Activated naive CD4-positive, alpha-beta T cell treated with anti-CD3 and anti-CD28 coated beads, Interleukin-2, amount 50 U/mL, for 72 hours (primary cell): ENCODE data around the gene PARD3B. TPM values are rescaled to one million over a fixed set of nuclear protein-coding genes. Genes with fewer than 3 reads are reported as not detected.

Experiments used
- ATAC-seq, 2 donors: fragments of 150-1000 bp; cut with Tn5 transposase; 2 replicates each; pipeline ENCODE4 v1.10.0; 2021; ENCODE audit warnings: mild to moderate bottlenecking in 2 of 2, moderate library complexity in 2 of 2
- DNase-seq, 2 donors: peaks; one replicate each; pipeline ENCODE4 v3.0.0; 2021 to 2022; ENCODE audit warnings: low spot score in 2 of 2
- H3K27ac Mint-ChIP-seq, 2 donors: one replicate each; pipeline ENCODE4 v1.8.0; 2022; ENCODE audit warnings: mild to moderate bottlenecking in 2 of 2, mixed read lengths in 2 of 2
- H3K36me3 Mint-ChIP-seq, 2 donors: one replicate each; pipeline ENCODE4 v1.8.0; 2022; ENCODE audit warnings: mixed read lengths in 2 of 2
- H3K9me3 Mint-ChIP-seq, 2 donors: one replicate each; pipeline ENCODE4 v1.8.0; 2022; ENCODE audit warnings: mixed read lengths in 2 of 2
- total RNA-seq, 2 donors: library from RNA; stranded (reverse); gene quantifications; one replicate each; pipeline ENCODE4 v1.2.3, GENCODE V29; 2022

Gene PARD3B
- total RNA-seq, 2 donors from 2014 or later = 0.09 to 0.35 TPM

DNA sequence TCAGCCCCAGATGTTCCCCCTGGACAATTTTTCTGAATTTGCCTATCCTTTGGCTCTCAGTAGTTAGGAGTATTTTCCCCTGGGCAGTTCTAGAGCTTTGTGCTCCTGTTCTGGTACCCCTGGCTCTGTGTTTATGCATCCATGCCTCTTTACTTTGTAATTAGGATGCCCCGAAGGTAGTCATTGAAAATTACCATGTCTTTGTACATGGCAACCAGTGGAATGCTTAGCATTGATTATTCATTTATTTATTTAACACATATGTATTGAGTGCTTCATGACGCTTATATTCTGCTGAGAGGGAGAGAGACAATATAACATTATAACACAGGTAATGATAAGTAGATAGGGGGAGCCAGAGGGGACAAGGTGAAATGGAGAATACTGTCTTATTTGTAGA lies 346.5 kb downstream of the PARD3B start:
- DNase-seq (no peak), ATAC-seq (no peak)
- Mint-ChIP-seq H3K27ac (no peak overlapping the region), H3K9me3 (peaks cover 7 to 8% of the 10 kb centered on the region in 2 donors), H3K36me3 (peaks cover 0 to 6% of the 10 kb centered on the region in 2 donors)

DNA sequence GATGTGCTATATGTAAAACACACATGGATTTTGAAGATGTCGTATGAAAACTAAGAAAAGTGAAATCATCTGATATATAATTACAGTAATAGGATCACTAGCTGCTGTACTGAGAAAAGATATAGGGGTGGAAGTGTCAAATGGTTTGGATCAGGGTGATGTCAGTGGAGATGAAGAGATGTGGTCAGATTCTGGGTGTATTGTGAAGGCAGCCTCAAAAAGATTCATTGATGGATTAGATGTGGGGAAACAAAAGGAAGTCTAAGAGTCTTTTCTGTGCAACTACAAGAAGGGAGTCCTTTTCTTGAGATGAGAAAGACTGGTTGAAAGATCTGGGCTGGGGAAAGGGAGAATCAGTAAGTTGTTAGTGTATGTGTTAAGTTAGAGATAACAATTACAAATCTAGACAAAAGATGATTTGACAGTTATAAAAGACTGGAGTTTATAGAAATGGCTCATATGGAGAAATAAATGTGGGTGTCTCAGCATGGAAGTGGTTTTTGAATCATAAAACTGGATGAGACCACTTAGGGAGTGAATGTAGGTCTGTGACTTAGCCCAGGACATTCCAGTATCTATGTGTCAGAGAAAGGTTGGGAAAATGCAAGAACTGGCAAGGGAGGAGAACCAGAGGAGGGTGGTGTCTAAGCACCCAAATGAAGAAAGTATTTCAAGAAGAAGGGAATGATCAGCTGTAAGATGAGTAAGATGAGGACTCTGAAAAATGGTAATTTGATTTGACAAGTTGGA lies 347.4 kb downstream of the PARD3B start:
- H3K27ac Mint-ChIP-seq = no peak overlapping the region
- peak; percentile 37 to 49 for ATAC-seq
- DNase-seq = no peak

DNA sequence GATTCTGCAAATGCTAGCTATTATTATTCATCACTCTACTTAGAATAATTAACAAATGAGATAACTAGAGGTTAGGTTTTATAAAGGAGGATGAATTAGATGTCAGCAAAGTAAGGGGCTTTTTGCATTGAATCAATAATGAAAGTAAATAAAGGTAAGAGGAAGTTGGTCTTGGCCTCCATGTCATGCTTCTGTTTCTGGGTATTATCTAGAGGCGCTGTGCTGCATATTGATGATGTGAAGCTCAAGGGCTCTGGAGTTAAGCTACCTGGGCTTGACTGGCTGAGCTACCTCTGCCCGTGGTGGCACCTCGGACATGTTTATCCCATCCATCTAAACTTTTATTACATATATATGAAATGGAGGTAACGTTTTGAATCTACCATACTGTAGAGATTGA lies 350.9 kb downstream of the PARD3B start:
- ATAC-seq (no peak), DNase-seq (no peak)
- peaks cover 20 to 29% of the 10 kb centered on the region in 2 donors for H3K36me3 Mint-ChIP-seq
- H3K27ac Mint-ChIP-seq = no peak overlapping the region
- peaks cover 17 to 21% of the 10 kb centered on the region in 2 donors for H3K9me3 Mint-ChIP-seq

More for the DNA sequence above, 347.4 kb downstream of the PARD3B start:
- Mint-ChIP-seq H3K36me3 (peaks cover 0 to 5% of the 10 kb centered on the region in 2 donors), H3K9me3 (peaks cover 6 to 7% of the 10 kb centered on the region in 2 donors)

DNA sequence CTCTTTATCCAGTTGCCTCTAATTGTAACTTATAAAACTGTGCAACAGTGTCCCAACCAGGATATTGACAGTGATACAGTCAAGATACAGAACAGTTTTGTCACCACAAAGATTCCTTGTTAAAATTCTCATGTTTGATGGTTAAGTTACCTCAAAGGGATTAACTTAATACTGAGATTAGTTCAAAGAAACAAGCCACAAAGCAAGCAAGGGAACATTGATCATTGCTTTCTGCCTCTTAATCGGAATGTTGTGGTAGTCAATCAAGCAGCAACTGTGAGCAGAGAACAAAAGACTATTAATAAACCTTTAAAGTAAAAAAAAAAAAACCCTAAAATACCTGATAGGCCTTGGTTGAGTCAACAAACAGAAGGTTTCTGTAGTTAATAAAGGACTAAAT lies 352.3 kb downstream of the PARD3B start:
- DNase-seq = no peak
- Mint-ChIP-seq H3K36me3 (peaks cover 24 to 33% of the 10 kb centered on the region in 2 donors), H3K9me3 (peaks cover 17 to 21% of the 10 kb centered on the region in 2 donors), H3K27ac (no peak overlapping the region)
- no peak for ATAC-seq

DNA sequence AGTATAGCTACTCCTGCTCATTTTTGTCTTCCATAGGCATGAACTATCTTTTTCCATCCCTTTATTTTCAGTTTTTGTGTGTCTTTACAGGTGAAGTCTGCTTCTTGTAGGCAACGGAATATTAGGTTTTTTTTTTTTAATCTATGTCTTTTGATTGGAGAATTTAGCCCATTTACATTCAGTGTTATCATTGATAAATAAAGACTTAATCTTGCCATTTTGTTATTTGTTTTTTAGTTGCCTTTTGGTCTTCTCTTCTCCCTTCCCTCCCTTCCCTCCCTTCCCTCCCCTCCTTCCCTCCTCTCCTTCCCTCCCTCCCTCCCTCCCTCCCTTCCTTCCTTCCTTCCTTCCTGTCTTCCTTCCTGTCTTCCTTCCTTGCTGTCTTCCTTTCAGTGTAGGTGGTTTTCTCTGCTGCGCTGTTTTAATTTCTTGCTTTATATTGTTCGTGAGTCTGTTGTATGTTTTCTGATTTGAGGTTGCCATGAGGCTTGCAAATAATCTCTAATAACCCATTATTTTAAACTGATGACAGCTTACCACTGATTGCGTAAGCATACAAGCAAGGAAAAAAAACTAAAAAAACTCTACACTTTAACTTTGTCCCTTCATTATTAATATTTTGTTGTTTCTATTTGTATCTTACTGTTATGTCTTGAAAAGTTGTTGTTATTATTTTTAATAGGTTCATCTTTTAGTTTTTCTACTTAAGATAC lies 353.8 kb downstream of the PARD3B start:
- Mint-ChIP-seq H3K27ac (no peak overlapping the region), H3K36me3 (peaks cover 24 to 33% of the 10 kb centered on the region in 2 donors), H3K9me3 (peaks cover 17 to 21% of the 10 kb centered on the region in 2 donors)
- DNase-seq = no peak
- ATAC-seq = no peak

DNA sequence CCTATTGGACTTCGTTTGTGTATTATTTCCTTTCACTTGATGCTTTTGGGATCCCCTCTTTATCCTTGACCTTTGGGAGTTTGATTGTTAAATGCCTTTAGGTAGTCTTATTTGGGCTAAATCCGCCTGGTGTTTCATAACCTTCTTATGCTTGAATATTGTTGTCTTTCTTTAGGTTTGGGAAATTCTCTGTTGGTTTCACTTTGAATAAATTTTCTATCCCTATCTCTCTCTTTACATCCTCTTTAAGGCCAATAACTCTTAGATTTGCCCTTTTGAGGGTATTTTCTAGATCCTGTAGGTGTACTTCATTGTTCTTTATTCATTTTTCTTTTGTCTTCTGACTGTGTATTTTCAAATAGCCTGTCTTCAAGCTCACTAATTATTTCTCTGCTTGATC lies 354.7 kb downstream of the PARD3B start:
- peak overlapping the region in 1 of 2 donors; percentile 24 for H3K27ac Mint-ChIP-seq
- H3K9me3 Mint-ChIP-seq = peaks cover 17 to 21% of the 10 kb centered on the region in 2 donors
- ATAC-seq (no peak), DNase-seq (no peak)
- peaks cover 24 to 33% of the 10 kb centered on the region in 2 donors for H3K36me3 Mint-ChIP-seq

DNA sequence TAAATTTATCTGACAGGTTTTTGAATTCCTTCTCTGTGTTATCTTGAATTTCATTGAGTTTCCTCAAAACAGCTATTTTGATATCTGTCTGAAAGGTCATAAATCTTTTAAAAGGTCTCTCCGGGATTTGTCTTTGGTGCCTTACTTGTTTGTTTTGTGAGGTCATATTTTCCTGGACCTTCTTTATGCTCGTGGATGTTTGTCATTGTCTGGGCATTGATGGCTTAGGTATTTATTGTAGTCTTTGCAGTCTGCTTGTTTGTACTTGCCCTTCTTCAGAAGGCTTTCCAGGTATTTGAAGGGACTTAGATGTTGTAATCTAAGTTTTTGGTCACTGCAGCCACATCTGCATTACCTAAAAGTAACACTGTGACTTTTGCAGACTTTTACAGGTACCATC lies 355.2 kb downstream of the PARD3B start:
- Mint-ChIP-seq H3K36me3 (peaks cover 24 to 33% of the 10 kb centered on the region in 2 donors), H3K27ac (peak overlapping the region in 1 of 2 donors; percentile 18), H3K9me3 (peaks cover 17 to 21% of the 10 kb centered on the region in 2 donors)
- ATAC-seq (no peak), DNase-seq (no peak)

DNA sequence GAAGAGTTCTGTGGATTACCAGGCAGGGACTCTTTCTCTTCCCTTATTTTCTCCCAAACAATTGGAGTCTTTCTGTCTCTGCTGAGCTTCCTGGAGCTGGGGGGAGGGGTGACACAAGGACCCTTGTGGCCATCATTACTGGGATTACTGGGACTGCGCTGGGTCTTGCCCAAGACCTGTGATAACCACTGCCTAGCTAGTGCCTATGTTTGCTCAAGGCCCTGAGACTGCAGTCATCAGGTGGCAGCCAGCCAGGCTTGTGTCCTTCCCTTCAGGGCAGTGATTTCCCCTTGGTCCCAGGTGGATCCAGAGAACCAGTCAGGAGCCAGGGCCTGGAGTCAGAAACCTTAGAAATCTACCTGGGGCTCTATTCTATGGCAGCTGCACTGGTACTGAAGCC lies 355.6 kb downstream of the PARD3B start:
- ATAC-seq (no peak), DNase-seq (no peak)
- H3K9me3 Mint-ChIP-seq = peaks cover 17 to 24% of the 10 kb centered on the region in 2 donors

DNA sequence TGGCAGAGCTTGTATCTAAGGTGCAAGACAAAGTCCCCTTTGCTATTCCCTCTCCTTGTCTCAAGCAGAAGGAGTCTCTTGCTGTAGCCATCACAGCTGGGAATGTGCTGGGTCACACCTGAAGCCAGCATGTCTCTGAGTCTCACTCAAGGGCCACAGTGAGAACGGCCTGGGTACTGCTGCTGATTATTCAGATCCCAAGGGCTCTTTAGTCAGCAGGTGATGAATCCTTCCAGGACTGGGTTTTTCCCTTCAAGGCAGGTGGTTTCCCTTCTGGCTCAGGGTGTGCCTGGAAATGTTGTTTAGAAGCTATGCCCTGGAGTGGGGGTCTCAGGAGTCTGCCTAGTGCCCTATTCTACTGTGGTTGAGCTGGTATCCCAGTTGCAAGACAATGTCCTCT lies 356.3 kb downstream of the PARD3B start:
- H3K36me3 Mint-ChIP-seq = peaks cover 24 to 33% of the 10 kb centered on the region in 2 donors
- H3K27ac Mint-ChIP-seq = no peak overlapping the region
- DNase-seq (no peak), ATAC-seq (peak in 1 of 2 donors; percentile 66)
- H3K9me3 Mint-ChIP-seq = peaks cover 17 to 24% of the 10 kb centered on the region in 2 donors

More for the DNA sequence above, 355.6 kb downstream of the PARD3B start:
- Mint-ChIP-seq H3K36me3 (peaks cover 24 to 33% of the 10 kb centered on the region in 2 donors), H3K27ac (no peak overlapping the region)

DNA sequence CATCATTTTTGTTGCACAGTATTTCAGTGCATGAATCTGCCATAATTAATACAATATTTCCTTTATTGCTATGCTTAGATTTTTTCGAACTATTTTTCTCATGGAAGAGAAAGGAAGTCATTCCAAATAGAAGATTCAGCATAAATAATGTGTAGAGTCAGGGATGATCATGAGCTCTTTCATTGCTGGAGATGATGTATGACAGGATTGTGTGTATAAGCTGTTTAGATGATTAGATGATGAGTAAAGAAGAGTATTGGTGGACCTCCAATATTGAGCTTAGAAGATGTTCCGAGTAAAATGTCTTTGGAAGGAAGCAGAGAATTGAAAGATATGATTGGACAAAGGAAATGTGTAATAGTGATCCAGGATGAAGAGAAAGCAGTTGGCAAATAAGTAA lies 364.5 kb downstream of the PARD3B start:
- Mint-ChIP-seq H3K27ac (no peak overlapping the region), H3K9me3 (peaks cover 0 to 15% of the 10 kb centered on the region in 2 donors), H3K36me3 (peaks cover 0 to 5% of the 10 kb centered on the region in 2 donors)
- no peak for ATAC-seq
- DNase-seq = no peak

DNA sequence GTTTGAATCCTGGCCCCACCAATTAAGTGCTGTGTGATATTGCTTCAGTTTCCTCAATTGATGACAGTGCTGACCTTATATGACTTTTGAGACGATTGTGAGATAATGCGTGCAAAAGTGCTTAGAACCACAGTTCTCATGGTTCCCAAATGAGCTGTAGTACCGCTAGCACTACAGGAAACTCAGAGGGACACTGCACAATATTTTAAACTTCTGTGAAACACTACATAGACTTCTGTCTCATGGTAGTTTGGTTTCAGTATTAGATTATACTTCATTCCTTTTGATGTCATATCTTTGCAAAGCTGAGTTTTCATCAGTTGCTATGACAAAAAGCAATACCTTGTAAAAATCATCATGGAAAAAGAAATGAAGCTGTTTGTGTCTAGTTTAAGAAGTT lies 368.0 kb downstream of the PARD3B start:
- Mint-ChIP-seq H3K36me3 (peaks cover 0 to 10% of the 10 kb centered on the region in 2 donors), H3K9me3 (peaks cover 0 to 19% of the 10 kb centered on the region in 2 donors), H3K27ac (no peak overlapping the region)
- DNase-seq (no peak), ATAC-seq (peak; percentile 13 to 80)

DNA sequence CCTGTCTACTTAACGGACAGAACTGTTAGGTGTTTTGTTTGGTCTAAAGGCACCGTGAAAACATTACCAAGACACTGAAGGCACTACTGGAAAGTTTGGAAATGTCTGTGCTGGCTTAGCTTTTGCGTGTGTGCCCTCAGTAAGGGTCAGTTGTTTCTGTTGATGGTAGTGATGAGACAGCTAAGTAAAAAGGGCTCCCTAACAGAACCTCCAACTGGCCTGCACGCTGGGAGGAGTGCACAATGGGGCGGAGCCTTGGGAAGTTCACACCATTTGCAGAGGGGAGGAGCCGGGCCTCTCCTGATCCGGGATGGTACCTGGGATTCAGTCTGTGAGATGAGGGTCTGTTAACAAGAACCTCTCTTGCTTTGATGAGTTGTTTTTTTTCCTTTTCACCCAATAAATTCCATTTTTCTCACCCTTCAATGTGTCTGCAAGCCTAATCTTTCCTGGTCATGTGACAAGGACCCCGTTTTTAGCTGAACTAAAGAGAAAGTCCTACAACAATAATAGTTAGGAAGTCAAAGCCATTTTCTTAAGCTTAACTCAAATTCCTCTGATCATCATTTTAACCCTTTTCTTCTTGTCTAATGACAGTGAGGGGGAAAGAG lies 368.7 kb downstream of the PARD3B start:
- ATAC-seq = no peak
- Mint-ChIP-seq H3K27ac (peak overlapping the region in 1 of 2 donors; percentile 65), H3K36me3 (peaks cover 0 to 10% of the 10 kb centered on the region in 2 donors), H3K9me3 (peaks cover 0 to 19% of the 10 kb centered on the region in 2 donors)
- no peak for DNase-seq

DNA sequence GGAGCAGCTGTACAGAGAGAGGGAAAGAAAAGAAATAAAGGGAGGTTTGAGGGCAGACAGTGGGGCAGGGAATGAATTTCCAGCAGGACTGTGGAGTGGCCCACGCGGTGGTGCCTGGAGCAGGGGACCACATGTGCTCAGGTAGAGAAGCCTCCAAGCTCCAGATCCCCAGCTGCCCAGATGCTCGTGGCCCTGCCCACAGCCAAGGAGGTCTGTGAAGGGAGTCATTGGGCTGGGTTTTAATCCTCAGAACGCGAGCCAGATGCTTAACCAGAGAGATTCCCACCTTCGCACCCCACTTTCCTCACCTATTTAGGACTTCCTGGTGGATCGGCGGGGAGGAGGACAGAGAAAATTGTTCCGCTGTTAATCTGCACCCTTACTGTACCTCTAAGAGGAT lies 369.4 kb downstream of the PARD3B start:
- Mint-ChIP-seq H3K36me3 (peaks cover 0 to 10% of the 10 kb centered on the region in 2 donors), H3K9me3 (peaks cover 5 to 18% of the 10 kb centered on the region in 2 donors), H3K27ac (no peak overlapping the region)
- DNase-seq (no peak), ATAC-seq (no peak)

DNA sequence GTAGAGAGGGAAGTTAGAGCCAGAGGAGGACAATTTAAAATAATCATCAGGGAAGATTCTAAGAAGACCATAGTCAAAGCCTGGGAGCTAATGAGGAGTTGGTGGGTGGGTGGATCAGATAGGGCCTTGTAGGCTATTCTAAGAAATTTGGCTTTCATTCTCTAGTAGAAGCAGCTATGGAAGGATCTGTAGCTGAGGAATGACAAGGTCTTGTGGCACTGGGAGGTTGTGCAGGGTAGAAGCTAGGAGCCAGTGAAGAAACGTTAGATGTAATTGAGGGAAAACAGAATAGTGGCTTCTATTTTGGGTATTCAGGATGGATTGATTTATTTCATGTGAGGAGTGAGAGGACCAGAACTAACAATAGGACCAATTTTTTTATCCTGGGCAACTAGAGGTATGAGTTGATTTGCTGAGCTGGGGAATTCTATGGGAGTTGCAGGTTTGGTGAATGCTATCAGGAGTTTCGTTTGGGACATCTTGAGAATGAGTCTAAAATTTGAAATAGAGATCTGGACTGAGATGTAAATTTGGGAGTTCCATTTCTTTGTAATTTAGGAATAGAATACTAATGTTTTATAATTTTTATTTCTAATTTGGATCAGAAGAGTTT lies 371.9 kb downstream of the PARD3B start:
- H3K36me3 Mint-ChIP-seq = peaks cover 0 to 10% of the 10 kb centered on the region in 2 donors
- H3K27ac Mint-ChIP-seq = no peak overlapping the region
- ATAC-seq = no peak
- peaks cover 6 to 13% of the 10 kb centered on the region in 2 donors for H3K9me3 Mint-ChIP-seq
- DNase-seq = no peak

DNA sequence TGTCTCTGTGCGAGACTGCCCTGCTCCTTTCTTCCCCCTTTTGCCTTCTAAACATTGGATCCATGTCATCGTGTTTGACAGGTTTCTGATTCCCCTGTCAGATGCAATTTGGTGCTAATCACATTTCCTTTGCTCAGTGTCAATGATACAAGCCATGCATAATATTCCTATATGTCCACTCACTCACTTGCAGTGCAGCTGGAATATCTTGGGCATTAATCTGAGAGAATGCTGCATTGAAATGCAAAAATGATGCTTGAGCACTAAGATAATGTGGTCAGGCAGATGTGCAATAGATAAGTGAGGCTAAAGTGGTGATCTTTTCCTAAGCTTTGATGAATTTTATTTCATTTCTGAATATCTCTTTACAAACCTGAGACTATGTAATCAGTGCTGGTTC lies 375.5 kb downstream of the PARD3B start:
- DNase-seq (no peak), ATAC-seq (no peak)
- peaks cover 6 to 9% of the 10 kb centered on the region in 2 donors for H3K9me3 Mint-ChIP-seq
- no peak overlapping the region for H3K27ac Mint-ChIP-seq
- peaks cover 0 to 5% of the 10 kb centered on the region in 2 donors for H3K36me3 Mint-ChIP-seq

DNA sequence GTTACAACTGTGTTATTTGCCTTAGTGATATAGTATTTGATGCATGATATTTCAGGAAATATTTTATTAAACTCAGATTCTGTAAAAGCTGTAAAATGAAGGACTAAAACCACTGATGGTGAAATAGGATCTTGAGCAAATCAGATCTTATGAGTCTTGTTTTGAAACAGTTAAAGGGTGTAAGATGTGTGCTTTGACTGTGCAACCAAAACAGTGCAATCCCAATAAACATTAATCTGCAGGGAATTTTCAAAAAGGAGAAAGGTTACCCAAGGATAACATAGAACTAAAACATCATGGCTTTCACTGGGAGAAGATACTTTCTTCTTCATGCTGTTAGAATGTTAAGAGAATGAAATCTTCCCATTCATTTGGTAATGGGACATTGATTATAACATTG lies 378.7 kb downstream of the PARD3B start:
- ATAC-seq (no peak), DNase-seq (no peak)
- Mint-ChIP-seq H3K27ac (no peak overlapping the region), H3K9me3 (peaks cover 10 to 11% of the 10 kb centered on the region in 2 donors), H3K36me3 (no peaks in the 10 kb centered on the region)

DNA sequence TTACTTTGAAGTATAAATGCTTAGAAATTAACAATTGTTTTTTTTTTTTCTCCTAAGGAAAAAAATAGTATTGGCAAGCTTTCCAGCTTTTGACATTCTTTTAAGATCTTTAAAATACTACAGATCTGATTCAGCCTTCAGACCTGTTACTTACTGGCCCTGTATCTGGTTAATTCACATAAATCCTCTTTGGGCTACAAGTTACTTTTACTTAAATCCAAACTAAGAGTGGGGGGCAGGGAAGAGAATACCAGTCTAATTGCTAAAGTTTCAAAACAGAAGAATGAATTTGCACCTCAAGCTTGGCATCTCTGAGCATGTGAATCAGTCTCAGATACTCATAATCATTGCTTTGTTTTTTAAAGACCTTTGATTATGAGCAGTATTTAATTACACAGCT lies 386.3 kb downstream of the PARD3B start:
- H3K27ac Mint-ChIP-seq = no peak overlapping the region
- peaks cover 6% of the 10 kb centered on the region in 2 donors for H3K9me3 Mint-ChIP-seq
- H3K36me3 Mint-ChIP-seq = no peaks in the 10 kb centered on the region
- no peak for DNase-seq
- no peak for ATAC-seq
